Epithelial cell of proximal tubule (primary cell): Measurements from ENCODE around the gene ATP1A4. TPM values are rescaled to one million over a fixed set of nuclear protein-coding genes. Genes with fewer than 3 reads are reported as not detected.
"Not testable (repeated sequence)": the region's sequence is repeated elsewhere in the genome, so short reads cannot be mapped to it uniquely, and the experiment has no call there.

Experiments
- DNase-seq: peaks from one replicate; pipeline ENCODE4 v3.0.0-alpha.2; 2011; ENCODE audit warnings: low read depth
- H3K4me3 ChIP-seq: 2 replicates; pipeline ENCODE4 v1.5.1; 2011; ENCODE audit warnings: low read depth, mild to moderate bottlenecking, low read length
- CTCF ChIP-seq: conservative IDR thresholded peaks from 2 replicates; pipeline ENCODE4 v1.5.1; 2012; ENCODE audit warnings: low read depth, mild to moderate bottlenecking, low read length
- total RNA-seq: library from RNA; depleted of rRNA; stranded (reverse); fragments of >200 nt; gene quantifications from 2 replicates; pipeline ENCODE4 v1.2.3, GENCODE V29; 2015

Gene ATP1A4
- total RNA-seq, 1 donor from 2014 or later, result not detected

GRCh38 chr1:160122978-160123495 is 28.4 kb upstream of the ATP1A4 start:
- H3K4me3 ChIP-seq, result no peak overlapping the region
- no peak for DNase-seq
- no peak for TF ChIP-seq CTCF

DNA sequence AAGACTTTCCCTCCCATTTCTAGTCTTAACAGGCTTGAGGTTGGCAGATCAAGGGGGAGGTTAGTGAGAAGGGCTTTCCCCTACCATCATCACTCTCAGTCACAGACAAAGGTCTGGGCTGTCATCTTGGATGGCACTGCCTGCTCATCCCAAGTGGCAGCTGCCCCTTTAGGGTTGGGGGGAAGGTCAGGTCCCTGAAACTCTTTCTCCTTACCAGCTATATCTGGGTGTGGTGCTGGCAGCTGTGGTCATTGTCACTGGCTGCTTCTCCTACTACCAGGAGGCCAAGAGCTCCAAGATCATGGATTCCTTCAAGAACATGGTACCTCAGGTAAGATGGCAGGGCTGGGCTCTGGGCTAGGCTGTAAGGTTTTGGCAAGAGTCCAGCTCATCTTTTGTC is 27.7 kb upstream of the ATP1A4 start:
- no peak for TF ChIP-seq CTCF
- no peak for DNase-seq
- H3K4me3 ChIP-seq, result no peak overlapping the region

GRCh38 chr1:160124705-160125478 is 26.5 kb upstream of the ATP1A4 start:
- TF ChIP-seq CTCF, result peak; percentile 42
- H3K4me3 ChIP-seq, result no peak overlapping the region
- peak; percentile 95 for DNase-seq

DNA sequence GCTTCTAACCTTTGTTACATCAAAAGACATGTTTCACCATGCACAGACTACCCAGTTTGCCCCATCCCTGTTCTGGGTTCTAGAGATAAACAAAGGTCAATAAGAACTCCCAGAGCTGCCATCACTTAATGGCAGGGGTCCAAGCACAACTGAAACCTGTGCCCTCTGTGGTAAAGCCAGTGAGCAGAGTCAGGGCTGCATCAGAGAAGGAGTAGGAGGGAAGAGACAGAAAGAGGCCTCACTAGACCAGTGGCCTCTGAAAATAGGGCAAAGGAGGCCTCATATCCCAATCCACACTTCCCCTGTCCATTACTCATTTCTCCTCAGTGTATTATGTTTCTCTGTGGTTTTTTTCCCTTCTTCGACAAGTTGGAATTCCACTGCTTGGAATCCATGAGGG is 25.7 kb upstream of the ATP1A4 start:
- no peak for TF ChIP-seq CTCF
- DNase-seq, result no peak
- no peak overlapping the region for H3K4me3 ChIP-seq

DNA sequence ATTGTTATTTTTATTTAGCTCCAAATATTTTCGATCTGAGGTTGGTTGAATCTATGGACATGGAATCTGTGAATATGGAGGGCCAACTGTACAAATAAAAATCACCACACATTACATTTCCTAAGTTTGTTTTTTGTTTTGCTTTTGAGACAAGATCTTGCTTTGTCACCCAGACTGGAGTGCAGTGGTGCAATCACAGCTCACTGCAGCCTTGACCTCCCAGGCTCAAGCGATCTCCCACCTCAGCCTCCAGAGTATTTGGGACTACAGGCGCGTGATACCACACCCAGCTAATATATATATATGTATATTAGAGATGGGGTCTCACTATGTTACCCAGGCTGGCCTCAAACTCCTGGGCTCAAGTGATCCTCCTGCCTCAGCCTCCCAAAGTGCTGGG is 25.1 kb upstream of the ATP1A4 start:
- not testable (repeated sequence) for DNase-seq, H3K4me3 ChIP-seq

- H3K4me3 ChIP-seq, result no peak overlapping the region
- DNase-seq, result no peak
- TF ChIP-seq CTCF, result no peak
These were observed 24.0 kb upstream of the ATP1A4 start for GRCh38 chr1:160127381-160127780.

DNA sequence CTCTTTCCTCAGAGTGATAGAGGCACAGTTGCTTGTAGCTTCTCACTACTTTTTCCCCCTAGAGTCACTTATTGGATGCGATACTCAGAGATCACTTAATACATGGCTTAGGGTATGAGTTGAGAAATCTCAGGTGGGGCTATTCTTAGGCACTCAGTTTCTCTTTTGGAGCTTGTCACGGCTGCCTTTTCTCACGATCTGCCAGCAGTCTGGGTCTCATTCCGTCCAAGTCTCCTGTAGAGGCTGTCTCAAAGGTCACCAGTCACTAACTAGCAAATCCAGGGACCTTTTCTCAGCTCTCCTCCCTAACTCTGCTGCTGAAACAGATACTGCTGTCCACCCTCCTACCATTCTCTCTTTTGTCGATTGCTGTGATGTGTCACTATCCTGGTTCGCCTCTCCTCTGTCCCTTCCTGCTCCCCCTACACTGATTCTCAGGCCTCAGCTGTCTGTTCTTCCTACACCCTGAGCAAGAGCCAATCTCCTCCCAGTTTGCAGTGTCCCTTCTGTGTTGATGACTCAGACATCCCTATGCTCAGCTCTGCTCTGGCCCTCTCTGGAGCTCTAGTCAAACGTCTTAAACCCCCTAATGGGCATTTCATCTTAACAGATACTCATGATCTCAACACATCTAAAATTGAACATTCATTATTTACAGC is 23.4 kb upstream of the ATP1A4 start:
- no peak for TF ChIP-seq CTCF
- no peak for DNase-seq

More for the DNA sequence above, 23.4 kb upstream of the ATP1A4 start:
- no peak overlapping the region for H3K4me3 ChIP-seq
